ENCODE data around the gene EPPIN.
"Not testable (repeated sequence)": the region's sequence is repeated elsewhere in the genome, so short reads cannot be mapped to it uniquely, and the experiment has no call there.

EPPIN gene

DNA sequence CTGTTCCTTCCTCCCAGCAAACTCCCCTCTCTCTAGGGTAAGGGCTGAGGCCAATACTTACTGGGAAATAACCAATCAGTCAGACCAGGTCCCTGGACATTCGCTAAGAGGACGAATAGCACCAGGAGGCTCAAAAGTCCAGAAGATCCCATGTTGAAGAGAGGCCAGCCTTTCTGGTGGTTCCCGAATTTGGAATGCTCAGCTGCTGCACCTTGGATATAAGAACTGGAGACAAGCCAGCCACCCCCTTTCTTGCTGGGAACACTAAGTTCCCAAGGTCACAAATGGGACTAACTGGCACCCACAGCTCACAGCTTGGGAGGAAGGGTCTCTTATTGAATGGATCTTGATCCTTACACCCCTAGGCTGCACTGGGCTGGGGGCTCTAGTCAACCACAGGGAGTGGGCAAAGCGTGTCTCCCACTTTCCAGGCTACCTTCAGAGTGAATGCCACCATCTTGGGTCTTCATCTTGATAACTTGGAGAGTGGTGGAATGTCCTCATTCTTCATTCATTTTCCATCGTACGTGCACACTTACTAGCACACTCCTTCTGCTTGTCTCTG, at the start of gene EPPIN:
Gene EPPIN, minus strand, starts transcription at position 196 of the 565 bp plus-strand sequence. Its CDS starts 44 bp downstream, at position 152.
- DNase-seq, result no peak

DNA sequence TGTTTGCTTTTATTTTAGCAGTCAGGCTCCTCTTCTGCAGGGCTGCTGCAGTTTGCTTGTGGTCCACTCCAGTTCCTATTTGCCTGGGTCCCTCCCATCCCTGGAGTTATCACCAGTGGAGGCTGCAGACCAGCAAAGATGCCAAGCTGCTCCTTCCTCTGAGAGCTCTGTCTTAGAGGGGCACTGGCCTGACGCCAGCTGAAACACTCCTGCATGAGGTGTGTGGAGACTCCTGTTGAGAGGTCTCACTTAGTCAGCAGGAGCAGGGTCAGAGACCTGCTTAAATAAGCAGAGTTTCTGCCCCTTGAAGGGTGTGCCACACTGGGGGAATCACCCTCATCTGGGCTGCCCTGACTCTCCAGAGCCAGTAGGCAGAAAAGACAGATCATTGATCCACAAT, 48.0 kb upstream of the EPPIN start:
- no peak for DNase-seq

DNA sequence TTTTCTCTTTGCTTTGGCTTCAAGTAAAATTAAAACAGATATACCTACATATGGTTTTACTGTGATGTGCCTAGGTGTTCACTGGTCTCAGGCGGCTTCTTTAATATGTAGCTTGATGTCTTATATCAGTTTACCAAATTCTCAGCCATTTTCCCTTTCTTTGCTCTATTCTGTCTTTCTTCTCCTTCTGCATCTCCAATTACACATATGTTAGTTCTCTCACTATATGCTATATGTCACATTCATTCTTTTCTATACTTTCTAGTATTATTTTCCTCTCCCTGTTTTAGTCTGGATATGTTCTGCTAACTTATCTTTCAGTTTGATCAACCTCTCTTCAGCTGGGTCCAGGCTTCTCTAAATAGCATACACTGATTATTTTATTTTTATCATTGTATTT, 46.3 kb upstream of the EPPIN start:
- no peak for DNase-seq

DNA sequence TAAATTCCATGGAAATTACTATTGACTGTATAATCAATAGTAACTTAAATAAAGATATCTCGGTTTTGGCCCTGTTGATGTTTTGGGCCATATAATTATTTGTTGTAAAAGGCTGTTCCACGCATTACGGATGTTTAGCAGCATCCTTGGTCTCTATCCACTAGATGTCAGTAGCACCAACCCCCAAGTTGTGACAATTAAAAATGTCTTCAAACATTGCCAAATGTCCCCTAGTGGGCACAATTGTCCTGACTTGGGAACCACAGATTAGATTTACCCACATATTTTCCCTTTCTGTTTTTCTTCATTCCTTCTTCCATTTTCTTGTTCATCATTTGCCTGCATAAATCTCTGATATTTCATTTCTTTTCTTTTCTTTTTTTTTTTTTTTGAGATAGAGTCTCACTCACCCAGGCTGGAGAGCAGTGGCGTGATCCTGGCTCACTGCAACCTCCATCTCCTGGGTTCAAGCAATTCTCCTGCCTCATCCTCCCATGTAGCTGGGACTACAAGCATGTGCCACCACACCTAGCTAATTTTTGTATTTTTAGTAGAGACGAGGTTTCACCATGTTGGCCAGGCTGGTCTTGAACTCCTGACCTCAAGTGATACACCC, 45.5 kb upstream of the EPPIN start:
- peak; percentile 6 for DNase-seq

DNA sequence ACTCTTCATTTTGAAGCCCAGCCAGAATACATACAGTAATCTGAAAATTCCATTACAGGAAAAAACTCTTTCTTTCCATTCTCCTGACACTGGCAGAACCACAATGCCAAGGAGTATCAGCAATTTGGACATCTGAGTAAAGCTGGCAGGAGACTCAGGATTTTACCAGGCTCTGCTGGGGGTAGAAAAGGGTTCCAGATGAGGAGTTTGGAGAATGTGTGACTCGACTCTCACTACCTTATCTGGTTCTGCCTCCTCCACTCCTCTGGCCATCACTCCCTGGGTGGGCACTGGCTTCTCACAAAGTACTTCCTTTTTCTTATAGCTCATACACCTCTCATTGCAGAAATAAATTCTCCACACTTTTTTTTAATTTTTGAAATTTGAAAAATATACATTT, 42.5 kb upstream of the EPPIN start:
- no peak for DNase-seq

DNA sequence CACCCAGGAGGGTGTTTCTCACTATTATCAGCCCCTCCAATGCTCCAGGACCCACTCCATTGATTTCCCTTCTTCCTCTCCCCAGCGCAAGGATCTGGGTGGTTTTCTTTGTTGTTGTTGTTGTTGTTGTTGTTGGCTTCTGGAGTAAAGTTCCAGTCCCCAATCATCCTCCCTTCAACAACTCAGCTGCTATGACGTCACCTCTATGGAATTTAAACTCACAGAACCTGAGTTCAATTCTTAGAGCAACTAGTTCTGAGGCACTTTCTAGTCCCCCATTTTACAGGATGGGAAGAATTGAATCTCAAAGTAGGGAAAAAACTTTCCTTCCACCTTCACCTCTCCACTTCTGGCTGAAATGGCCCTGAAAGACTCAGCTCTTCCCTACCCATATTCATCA, 41.6 kb upstream of the EPPIN start:
- no peak for DNase-seq

DNA sequence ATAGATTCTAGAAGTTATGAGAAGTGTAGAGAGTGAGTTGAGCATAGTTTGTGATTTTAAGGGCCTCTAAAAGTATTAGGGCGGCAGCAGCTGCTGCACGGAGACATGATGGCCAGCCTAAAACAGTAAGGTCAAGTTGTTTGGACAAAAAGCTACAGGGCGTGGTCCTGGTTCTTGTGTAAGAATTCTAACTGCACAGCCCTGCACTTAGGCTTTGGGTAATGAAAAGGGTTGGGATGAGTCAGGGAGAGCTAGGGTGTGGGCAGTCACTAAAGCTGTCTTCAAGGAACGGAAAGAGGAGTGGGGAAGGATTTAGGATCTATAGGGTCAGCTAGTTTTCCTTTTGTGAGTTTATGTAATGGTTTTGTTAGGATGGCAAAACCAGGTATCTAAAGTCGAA, 38.8 kb upstream of the EPPIN start:
- DNase-seq, result not testable (repeated sequence)

DNA sequence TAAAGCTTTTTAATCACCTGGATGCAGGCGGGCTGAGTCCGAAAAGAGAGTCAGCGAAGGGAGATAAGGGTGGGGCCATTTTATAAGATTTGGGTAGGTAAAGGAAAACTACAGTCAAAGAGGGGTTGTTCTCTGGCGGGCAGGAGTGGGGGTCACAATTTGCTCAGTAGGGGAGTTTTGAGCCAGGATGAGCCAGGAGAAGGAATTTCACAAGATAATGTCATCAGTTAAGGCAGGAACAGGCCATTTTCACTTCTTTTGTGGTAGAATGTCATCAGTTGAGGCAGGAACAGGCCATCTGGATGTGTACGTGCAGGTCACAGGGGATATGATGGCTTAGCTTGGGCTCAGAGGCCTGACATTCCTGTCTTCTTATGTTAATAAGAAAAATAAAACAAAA, 37.1 kb upstream of the EPPIN start:
- not testable (repeated sequence) for DNase-seq

DNA sequence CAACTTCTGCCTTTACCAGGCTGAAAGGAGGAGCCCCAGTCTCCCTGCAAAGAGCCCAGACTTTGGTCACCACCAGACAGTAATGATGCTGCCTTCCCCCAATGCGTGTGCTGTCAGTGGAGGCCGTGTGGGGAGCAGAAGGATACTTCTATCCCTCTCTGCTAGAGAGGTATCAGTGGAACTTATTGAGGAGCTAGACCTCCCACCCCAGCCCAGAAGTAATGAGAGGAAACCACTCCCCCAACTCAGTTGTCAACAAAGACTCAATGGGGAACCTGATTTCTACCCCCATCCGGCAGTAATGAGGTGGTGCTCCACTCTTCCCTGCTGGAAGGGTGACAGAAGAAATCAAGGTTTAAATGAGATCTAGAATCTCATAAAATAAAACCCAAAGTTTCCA, 36.3 kb upstream of the EPPIN start:
- DNase-seq, result no peak

DNA sequence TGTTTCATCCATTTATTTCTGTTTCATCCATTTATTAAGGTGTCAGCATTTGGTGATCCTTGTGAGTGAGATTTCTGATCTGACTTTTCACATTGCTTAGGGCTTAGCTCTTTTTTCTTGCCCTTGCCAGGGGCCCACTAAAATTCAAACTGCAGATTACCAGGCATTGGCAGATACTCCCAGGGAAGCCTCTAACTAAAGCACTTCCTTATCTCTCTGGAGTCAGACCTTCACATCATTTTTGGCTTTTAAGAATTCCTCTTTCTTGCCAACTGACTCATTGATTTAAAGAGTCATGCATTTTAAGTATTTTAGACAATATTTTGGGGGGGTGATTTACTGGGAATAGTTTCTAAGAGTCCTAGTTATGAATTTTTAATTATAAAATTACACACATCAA, 34.5 kb upstream of the EPPIN start:
- DNase-seq, result no peak

DNA sequence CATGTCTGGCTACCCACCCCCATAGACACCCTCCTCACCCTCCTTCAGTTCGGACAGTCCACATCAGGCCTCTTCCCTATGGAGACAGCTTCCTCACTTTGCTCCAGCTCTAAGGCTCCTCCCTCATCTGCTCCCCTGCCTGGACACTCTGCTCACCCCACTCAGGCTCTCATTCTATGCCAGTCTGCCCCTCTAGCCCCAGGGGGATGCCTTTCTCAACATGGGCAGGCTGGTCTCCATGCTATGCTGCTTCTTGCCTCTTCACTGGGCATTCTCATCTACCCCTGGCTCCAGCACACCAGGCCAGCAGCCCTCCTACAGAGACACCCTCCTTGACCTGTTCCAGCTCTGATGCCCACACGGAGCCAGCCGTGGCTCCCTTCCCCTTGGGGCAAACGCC, 32.0 kb upstream of the EPPIN start, which contains the start of gene WFDC8:
Gene WFDC8, minus strand, starts transcription at position 101 of the 400 bp plus-strand sequence. Its CDS starts 37 bp downstream, at position 64.
- no peak for DNase-seq

DNA sequence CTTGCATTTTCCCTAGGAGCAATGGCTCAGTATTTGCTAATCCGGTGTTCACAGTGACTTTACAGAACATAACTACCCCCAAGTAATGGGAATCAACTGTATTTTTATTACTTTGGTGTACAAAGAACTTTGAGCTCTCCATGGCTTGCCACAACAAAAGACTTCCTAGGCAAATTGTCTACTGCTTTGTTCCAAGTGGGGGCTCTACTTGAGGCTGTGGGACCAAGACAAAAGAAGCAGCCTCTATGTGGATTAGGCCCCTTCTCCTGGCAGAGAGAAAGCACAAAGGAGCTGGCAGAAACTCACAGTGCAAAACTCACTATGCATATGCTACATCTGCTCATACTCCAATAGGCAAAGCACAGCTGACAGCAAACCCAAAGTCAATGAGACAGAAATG, 31.0 kb upstream of the EPPIN start:
- no peak for DNase-seq

DNA sequence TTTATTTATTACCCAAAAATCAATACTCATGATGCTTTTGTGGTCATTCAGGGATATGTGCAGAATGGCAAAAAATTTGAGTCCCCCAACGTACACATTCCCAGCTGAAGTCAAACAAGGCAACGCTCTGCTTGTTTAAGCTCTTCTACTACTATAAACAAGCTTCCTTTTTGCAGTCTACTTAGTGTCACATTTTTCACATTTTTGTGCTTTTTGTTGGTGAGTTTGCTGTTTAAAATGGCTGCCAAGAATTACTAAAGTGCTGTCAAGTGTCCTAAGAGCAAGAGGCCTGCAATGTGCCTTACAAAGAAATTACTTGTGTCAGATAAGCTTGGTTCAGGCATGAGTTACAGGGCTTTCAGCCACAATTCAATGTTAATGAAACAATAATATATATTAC, 29.8 kb upstream of the EPPIN start:
- no peak for DNase-seq

DNA sequence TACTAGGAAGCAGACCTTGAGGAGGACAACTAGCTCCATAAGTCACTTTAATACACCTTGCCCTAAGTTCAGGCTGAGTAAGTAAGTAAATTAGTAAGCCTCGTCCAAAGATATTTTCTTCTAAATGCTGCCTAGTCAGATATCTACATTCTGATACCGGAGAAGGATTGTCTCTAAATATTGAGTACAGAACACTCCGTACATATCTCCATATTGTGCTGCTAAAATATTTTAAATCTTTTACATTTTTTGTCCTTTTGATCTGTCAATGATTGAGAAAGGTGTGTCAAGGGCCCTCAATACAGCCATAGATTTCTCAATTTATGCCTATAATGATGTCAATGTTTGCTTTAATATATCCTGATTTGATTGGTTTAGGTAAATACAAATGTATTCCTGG, 28.7 kb upstream of the EPPIN start:
- no peak for DNase-seq

DNA sequence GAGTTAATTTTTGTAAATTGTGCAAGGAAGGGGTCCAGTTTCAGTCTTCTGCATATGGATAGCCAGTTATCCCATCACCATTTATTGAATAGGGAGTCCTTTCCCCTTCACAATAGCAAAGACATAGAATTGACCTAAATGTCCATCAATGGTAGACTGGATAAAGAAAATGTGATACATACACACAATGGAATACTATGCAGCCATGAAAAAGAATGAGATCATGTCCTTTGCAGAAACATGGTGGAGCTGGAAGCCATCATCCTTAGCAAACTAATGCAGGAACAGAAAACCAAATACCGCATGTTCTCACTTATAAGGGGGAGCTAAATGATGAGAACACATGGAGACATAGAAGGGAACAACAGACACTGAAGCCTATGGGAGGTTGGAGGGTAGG, 22.4 kb upstream of the EPPIN start:
- DNase-seq, result not testable (repeated sequence)

DNA sequence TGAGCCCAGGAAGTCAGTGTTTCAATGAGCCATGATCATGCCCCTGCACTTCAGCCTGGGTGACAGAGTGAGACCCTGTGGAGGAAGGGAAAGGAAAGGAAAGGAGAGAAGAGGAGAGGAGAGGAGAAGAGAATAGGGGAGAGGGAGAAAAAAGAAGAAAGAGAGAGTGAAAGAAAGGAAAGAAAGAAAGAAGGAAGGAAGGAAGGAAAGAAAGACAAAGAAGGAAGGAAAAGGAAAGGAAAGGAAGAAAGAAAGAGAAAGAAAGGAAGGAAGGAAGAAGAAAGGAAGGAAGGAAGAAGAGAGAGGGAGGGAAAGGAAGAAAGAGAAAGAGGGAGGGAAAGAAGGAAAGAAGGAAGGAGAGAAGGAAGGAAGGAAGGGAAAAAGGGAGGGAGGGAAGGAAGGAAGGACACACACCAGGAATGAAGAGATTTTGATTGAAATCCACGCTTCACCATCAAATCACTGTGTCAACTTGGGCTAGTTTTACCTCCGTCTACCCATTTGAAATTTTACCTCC, 17.6 kb upstream of the EPPIN start:
- no peak for DNase-seq

DNA sequence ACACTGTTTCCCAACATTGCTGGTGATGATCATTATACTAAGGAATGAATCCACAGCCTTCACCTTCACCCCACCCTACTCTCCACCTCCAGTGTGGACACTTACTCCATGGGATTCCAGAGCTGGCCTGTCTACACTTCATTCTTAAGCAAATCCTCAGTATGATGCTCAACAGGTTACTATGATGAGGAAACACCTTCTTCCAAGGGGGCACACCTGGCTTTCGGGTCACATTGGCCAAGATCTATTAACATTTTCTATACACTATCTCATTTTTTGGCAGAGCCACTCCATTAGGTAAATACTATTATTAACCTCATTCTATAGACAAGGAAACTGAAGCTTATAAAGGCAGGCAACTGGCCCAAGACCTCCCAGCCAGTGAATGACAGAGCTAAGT, 8.0 kb upstream of the EPPIN start:
- DNase-seq, result no peak

DNA sequence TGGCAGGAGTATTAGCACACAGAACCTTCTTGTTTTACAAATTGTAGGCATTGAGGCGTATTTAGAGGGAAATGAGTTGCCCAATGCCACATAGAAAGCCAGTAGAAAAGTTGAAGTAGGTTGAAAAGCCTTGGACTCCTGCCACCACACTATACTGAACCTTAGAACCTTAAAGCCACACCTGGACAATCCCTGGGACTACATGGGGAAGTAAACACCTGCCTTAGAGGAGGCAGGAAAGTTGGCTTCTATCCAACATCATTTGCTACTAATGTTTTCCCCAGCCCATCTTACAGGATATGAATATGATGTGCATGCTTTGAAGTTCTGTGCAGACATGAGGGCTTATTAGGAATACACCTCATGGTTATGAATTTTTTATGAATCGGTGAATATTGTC, 5.3 kb upstream of the EPPIN start:
- DNase-seq, result no peak

DNA sequence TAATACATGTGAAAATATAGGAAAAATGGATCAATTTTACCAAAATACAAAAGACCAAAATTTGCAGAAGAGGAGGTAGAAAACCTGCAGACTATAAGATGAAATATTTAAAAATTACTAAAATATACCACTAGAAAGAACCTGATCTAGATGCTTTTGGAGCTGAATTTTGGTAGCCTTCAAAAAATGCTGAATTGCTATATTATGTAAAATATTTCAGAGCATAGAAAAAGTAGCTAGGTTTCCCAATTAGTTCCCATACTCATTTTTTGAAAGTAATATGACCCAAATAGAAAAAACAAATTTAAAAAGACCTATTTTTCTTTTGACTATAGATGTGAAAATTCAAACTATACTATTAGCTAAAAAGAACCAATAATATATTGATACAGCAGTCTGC, 3.6 kb upstream of the EPPIN start:
- no peak for DNase-seq

DNA sequence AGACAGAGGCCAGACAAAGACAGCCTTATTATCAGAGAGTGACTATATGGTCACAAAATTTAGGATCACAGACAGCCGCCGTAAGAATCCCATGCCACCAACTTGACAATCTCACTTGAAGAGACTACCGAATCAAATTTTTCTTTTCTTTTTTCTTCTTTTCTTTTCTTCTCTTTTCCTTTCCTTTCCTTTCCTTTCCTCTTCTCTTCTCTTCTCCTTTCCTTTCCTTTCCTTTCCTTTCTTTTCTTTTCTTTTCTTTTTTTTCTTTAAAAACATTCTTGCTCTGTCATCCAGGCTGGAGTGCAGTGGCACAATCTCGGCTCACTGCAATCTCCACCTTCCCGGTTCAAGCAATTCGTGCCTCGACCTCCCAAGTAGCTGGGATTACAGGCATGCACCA, 1.2 kb upstream of the EPPIN start:
- DNase-seq, result no peak

DNA sequence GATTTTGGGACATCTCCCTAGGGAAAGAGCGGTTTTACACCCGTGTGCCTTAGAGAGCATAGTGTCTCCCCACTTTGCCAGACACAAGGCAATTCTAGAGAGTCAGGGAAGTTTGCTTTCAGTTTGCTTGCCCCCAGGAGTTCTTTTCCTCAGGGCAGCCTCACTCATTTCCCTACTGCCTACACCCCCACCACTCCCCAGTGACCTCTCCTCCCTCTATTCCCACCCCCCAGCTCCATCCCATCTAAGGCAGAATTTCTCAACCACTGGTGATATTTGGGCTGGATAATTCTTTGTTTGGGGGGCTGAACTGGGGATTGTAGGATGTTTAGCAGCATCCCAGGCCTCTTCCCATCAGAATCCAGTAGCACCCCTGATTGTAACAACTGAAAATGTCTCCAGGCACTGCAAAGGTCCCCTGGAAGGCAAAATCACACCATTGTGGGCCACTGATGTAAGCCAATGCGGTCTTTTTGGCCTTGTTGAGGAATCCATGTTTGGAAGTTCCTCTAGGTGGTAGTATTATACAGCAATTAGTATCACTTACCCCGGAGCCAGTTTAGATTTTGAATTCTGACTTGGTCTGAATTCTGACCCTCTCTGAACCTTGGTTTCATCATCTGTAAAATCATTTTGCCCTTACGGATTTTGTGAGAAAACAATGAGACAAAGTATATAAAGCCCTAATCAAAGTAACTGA, 1.3 kb downstream of the EPPIN start:
- no peak for DNase-seq

DNA sequence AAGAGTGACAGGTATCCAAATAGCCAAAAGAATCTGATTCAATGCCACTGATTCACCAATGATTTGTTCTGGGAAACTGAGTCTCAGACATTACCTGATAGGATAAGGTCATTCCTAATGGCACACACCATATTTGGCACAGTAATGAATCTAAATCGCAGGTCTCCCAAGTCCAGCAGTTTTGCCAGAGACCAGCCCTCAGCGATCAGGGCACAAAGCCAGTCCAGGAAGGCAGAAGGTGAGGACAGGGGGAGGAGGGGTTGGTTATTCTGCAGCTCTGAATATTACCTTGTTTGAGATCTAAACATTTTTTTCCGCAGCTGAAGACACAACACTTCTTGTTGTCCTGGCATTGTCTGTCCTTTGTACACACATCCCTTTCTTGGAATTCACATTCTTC, 1.9 kb downstream of the EPPIN start:
- DNase-seq, result no peak

DNA sequence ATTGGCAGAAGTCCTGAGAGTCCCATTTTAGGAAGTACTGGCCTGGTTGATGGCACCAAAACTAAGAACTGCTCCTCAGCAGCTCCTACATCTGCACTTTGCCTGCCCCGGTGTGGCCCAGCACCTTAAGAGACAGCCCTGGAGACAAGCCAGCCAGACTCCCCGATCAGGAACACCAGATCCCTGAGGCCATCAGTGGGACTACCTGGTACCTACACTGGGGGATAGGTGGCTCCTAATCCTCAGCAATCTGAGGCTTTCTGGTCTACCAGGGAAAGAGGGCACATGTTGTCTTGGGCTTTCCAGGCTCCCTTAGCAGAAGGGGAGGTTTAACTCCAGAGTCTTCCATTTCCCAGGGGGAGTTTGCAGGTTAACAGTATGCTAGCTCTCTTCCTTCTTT, 7.8 kb downstream of the EPPIN start, which contains the start of gene WFDC6:
Gene WFDC6, minus strand, starts transcription at position 101 of the 400 bp plus-strand sequence. Its CDS starts 75 bp downstream, at position 26.
- DNase-seq, result no peak

DNA sequence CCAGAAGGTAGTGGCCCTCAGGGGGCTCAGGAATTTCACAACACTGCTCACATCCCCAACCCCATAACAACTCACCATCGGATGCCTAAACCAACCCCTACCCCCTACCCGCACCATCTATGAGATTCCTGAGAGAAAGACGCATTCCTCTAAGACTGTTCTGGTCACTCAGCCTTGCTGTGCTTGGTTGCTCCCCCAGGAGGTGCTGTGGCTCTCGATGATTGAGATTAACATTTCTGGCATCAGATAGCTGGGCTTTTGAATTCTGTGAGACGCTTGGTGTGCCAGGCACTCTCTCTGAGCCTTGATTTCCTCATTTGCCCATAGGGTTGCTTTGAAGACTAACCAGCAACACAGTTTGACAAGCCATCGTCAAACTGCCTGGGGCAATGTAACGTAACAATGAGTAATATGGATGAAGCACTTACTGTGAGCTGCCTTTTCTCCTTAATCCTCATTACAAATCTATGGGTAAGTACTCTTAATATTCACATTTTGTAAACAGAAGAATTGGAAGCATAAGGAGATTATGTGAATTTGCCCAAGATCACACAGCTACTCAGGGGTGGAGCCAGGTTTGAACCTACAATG, 8.9 kb downstream of the EPPIN start:
- DNase-seq, result no peak
